Parathyroid adenoma (tissue), 2 donors: Measurements from ENCODE around the gene DTNB.
"Not testable (repeated sequence)": the region's sequence is repeated elsewhere in the genome, so short reads cannot be mapped to it uniquely, and the experiment has no call there.

Experiments used
- H2AFZ ChIP-seq: fragments of 300-600 bp; sonication (generic); one replicate; pipeline ENCODE4 v1.7.0; 2017; ENCODE audit warnings: antibody characterized with exemption, mild to moderate bottlenecking
- H3K27ac ChIP-seq: fragments of 300-600 bp; sonication (generic); one replicate; pipeline ENCODE4 v1.7.0; 2017
- H3K27me3 ChIP-seq: fragments of 300-600 bp; sonication (generic); one replicate; pipeline ENCODE4 v1.7.0; 2017; ENCODE audit warnings: low read length; ENCODE audit not compliant: control insufficient read depth, insufficient read depth
- H3K36me3 ChIP-seq: fragments of 300-600 bp; sonication (generic); one replicate; pipeline ENCODE4 v1.7.0; 2017; ENCODE audit warnings: low read length; ENCODE audit not compliant: control insufficient read depth, insufficient read depth
- H3K4me1 ChIP-seq: fragments of 300-600 bp; sonication (generic); one replicate; pipeline ENCODE4 v1.7.0; 2017; ENCODE audit warnings: control low read depth
- H3K4me2 ChIP-seq: fragments of 300-600 bp; sonication (generic); one replicate; pipeline ENCODE4 v1.7.0; 2017; ENCODE audit warnings: low read length
- H3K4me3 ChIP-seq: fragments of 300-600 bp; sonication (generic); one replicate; pipeline ENCODE4 v1.7.0; 2017; ENCODE audit warnings: low read depth, low read length
- H3K79me2 ChIP-seq: fragments of 300-600 bp; sonication (generic); one replicate; pipeline ENCODE4 v1.7.0; 2017; ENCODE audit warnings: control low read depth
- H3K9ac ChIP-seq: fragments of 300-600 bp; sonication (generic); one replicate; pipeline ENCODE4 v1.7.0; 2017; ENCODE audit warnings: mild to moderate bottlenecking
- H3K9me3 ChIP-seq: fragments of 300-600 bp; sonication (generic); one replicate; pipeline ENCODE4 v1.7.0; 2017; ENCODE audit warnings: low read length; ENCODE audit not compliant: control insufficient read depth
- TF ChIP-seq, protein P1 (sequence below): fragments of 300-600 bp; sonication (generic); IDR thresholded peaks from one replicate; pipeline ENCODE4 v1.7.0; 2017; ENCODE audit warnings: antibody characterized with exemption, mild to moderate bottlenecking
- donor health status: primary hyperparathyroidism.

DTNB gene

DNA sequence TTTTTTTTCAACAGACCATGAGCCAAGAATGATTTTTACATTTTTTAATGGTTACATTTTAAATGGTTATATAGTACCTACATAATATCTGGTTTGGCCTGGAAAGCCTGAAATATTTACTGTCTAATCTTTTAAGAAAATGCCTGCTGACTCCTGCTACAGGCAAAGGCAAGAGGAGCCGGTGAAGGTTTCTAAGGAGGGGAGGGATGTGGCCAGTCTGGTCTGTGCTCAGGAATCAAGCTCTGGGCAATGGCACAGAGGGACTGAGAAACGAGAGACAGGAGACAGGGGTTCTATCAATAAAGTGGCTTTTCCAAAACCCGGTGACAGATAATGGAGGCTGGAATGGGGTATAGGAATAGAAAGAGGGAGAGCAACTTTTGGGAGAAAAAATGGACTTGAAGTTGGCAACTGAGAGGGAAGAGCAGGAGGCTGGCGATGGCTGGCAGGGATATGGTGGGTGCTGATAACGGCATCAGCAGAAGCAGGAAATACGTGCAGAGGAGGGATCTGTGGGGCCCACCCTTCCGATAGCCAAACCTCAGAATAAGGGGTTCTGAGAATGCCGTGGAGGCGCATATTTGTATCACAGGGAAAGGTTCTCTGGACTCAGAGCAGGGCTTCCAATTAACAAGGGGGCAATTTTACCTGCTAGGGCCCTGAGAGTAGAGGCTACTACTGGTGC, 267.6 kb downstream of the DTNB start:
- Histone ChIP-seq H3K27ac (no peak overlapping the region), H3K4me2 (no peak overlapping the region), H2AFZ (no peak overlapping the region), H3K79me2 (no peaks in the 10 kb centered on the region), H3K4me1 (peaks cover 4% of the 10 kb centered on the region), H3K9me3 (no peaks in the 10 kb centered on the region), H3K27me3 (no peaks in the 10 kb centered on the region), H3K36me3 (no peaks in the 10 kb centered on the region), H3K4me3 (no peak overlapping the region), H3K9ac (no peak overlapping the region)
- TF ChIP-seq, protein P1, sequence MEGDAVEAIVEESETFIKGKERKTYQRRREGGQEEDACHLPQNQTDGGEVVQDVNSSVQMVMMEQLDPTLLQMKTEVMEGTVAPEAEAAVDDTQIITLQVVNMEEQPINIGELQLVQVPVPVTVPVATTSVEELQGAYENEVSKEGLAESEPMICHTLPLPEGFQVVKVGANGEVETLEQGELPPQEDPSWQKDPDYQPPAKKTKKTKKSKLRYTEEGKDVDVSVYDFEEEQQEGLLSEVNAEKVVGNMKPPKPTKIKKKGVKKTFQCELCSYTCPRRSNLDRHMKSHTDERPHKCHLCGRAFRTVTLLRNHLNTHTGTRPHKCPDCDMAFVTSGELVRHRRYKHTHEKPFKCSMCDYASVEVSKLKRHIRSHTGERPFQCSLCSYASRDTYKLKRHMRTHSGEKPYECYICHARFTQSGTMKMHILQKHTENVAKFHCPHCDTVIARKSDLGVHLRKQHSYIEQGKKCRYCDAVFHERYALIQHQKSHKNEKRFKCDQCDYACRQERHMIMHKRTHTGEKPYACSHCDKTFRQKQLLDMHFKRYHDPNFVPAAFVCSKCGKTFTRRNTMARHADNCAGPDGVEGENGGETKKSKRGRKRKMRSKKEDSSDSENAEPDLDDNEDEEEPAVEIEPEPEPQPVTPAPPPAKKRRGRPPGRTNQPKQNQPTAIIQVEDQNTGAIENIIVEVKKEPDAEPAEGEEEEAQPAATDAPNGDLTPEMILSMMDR, result no peak

DNA sequence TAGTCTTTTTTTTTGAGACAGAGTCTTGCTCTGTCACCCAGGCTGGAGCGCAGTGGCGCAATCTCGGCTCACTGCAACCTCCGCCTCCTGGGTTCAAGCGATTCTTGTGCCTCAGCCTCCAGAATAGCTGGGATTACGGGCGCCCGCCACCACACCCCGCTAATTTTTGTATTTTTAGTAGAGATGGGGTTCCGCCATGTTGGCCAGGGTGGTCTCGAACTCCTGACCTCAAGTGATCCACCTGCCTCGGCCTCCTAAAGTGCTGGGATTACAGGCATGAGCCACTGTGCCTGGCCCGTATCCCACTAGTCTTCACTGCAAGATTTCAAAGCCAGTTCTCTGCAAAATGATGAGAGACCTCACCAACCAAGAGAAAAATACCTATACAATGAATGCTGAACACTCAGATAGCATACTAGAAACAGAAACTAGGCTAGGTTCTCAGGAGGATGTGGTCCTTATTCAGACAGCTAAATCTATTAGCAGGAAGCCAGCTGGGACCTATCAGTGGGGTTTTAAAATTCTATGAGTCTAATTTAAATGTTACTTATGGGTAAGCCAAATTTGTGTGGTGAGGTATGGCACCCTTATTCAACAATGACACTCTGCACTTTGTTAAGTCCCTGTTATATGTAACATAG, 270.1 kb downstream of the DTNB start:
- not testable (repeated sequence) for H3K4me2 ChIP-seq, H3K9ac ChIP-seq, H3K79me2 ChIP-seq, H3K36me3 ChIP-seq, H3K27ac ChIP-seq, H3K9me3 ChIP-seq, H3K27me3 ChIP-seq, H3K4me1 ChIP-seq, H3K4me3 ChIP-seq, H2AFZ ChIP-seq

DNA sequence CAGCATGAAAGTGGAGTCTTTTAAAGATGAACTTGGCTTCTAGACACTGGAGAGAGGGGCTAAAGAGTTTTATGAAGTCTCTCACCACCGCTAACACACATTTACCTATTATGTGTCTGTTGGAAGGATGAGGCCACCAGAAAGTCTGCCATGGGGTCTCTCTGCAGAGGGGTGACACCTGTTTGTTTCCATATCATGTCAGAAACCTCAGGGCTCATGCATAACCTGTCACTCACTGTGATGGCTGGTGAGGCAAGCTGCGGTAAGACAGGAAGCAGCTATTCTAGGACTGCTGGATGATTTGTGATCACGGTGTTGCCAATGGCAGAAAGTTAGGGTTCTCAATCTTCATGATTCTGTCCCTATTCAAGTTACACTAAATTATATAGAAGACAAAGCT, 270.9 kb downstream of the DTNB start:
- TF ChIP-seq, protein P1, result no peak
- no peak overlapping the region for H2AFZ ChIP-seq
- no peak overlapping the region for H3K4me3 ChIP-seq
- H3K36me3 ChIP-seq, result no peaks in the 10 kb centered on the region
- no peak overlapping the region for H3K4me2 ChIP-seq
- peaks cover 6% of the 10 kb centered on the region for H3K4me1 ChIP-seq
- no peaks in the 10 kb centered on the region for H3K27me3 ChIP-seq
- no peak overlapping the region for H3K9ac ChIP-seq
- H3K79me2 ChIP-seq, result no peaks in the 10 kb centered on the region
- no peaks in the 10 kb centered on the region for H3K9me3 ChIP-seq
- H3K27ac ChIP-seq, result no peak overlapping the region

DNA sequence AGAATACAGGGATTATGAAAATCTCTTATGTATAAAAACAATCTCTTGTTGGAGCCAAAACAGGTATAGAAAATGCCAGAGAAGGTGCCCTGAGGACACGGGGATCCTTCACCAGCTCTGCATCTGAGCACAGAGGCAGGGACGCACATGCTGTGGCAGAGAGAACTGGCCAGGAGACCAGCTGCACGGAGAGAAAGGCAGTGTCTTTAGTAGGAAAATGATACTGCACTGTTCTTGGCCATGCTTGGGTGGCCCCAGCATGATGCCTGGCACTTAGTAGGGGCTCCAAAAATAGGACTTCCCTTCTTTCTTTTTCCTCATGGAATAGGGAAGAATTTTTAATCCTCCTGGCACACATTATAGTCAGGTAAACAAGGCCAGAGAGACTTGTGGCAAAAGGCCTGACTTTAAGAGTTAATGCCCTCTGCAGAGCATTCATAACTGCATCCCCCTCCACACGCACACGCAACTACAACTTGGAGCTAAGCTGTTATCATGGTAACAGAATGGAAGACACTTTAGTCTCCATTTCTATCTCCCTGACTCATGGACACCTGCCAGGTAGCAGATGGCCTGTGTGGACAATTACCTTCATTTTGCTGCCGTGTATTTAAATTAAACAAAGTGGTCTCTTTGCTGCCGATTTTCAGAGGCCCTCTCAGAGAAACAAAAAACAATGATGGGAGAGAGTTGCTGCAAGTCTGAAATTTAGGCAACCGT, 271.9 kb downstream of the DTNB start:
- Histone ChIP-seq H3K27me3 (no peaks in the 10 kb centered on the region), H2AFZ (no peak overlapping the region), H3K79me2 (no peaks in the 10 kb centered on the region), H3K4me1 (peaks cover 6% of the 10 kb centered on the region), H3K27ac (no peak overlapping the region), H3K4me3 (no peak overlapping the region), H3K9ac (no peak overlapping the region), H3K9me3 (no peaks in the 10 kb centered on the region), H3K36me3 (no peaks in the 10 kb centered on the region), H3K4me2 (no peak overlapping the region)
- TF ChIP-seq, protein P1, result no peak

DNA sequence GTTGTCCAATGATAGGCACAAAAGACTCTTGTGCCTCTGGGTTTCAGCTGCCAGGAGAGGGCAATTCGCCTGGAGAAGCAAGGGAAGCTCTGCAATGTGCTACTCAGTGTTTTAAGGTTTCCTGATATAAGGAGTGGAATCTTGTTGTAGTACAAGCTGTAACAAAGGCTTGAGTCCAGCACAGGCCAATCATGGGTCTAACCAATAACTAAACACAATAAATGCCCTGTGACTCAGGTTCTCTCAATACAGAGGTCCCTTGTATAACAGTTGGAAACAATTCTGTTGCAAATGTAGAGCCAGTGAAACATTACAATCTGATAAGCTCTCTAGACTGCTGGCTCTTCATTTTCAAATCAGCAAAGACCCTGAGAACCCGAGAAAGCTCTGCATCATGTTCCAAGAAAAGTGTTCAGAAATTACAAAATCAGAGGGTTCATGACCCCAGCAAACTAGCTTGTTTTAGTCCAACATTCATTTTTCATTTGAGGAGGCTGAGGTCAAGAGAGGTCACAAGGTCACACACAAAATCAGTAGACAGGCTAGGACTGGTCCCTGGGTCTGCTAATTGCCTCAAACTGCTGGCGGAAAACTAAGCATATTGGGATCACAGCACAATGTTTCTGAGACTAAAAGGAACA, 272.7 kb downstream of the DTNB start:
- peak overlapping the region; percentile 11 for H3K27ac ChIP-seq
- TF ChIP-seq, protein P1, result no peak

More for the DNA sequence above, 272.7 kb downstream of the DTNB start:
- Histone ChIP-seq H2AFZ (no peak overlapping the region), H3K4me3 (no peak overlapping the region), H3K9me3 (no peaks in the 10 kb centered on the region), H3K4me2 (peak overlapping the region; percentile 19), H3K79me2 (no peaks in the 10 kb centered on the region), H3K36me3 (no peaks in the 10 kb centered on the region), H3K27me3 (no peaks in the 10 kb centered on the region), H3K4me1 (peaks cover 6% of the 10 kb centered on the region), H3K9ac (no peak overlapping the region)
